HG03175 (cell line): ENCODE results near the gene POLR2C.
"Not testable (repeated sequence)": the region's sequence is repeated elsewhere in the genome, so short reads cannot be mapped to it uniquely, and the experiment has no call there.

Source experiments
- ATAC-seq: cut with Tn5 transposase; IDR thresholded peaks from one replicate; pipeline ENCODE4 v1.9.1; 2021; ENCODE audit warnings: mild to moderate bottlenecking, moderate library complexity; ENCODE audit not compliant: unreplicated experiment

Gene POLR2C

DNA sequence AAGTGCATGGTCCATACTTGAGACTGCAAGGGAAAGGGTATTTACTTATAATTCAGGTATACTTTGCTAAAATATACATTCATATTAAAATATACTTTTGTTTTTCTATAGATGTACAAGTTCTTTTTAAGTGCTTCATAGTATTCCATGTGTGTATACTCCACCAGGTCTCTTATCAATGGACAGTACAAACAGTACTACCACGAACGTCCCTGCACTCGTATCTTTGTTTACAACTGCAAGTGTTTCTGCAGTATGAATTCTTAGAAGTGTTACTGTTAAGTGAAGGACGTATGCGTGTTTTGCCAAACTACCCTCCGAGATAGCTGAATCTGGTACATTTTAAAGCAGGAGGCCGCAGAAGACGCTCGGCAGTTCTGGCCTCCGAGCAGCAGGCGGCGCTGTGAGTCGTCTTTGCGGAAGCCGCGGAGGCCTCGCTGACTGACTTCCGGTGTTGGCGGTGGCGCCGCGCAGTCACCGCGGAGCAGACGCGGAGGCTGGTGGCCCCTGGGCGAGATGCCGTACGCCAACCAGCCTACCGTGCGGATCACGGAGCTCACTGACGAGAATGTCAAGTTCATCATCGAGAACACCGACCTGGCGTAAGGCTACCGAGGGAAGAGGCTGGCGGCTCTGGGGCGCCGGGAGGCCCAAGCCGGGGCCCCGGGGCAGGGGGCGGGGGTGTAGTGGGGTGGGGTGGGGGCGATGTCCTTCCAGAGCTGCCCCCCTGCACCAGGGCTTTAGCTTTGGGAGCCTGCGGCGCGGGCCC lies at the start of gene POLR2C:
TSS of gene POLR2C (plus strand) at position 471 of the 769 bp plus-strand sequence. CDS start at position 517, 46 bp downstream.
- peak; percentile 95 for ATAC-seq

DNA sequence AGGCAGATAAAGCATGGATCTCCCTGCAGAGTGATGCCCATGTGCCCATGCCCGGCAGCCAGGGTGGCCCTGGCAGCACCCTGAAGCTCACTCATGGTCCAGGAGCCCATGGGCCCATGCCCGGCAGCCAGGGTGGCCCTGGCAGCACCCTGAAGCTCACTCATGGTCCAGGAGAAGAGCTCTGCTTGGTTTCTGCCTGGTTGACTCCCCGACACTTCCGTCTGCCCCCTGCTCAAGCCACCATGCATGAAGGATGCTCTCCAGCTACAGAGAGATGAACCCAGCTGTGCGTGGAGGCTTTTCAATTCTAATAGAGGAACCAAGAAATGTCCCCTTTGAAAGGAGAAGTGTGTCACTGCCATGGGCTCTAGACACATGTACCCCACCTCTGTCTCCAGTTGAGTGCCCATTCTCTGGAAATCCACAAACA lies 49.2 kb upstream of the POLR2C start:
- peak; percentile 78 for ATAC-seq

DNA sequence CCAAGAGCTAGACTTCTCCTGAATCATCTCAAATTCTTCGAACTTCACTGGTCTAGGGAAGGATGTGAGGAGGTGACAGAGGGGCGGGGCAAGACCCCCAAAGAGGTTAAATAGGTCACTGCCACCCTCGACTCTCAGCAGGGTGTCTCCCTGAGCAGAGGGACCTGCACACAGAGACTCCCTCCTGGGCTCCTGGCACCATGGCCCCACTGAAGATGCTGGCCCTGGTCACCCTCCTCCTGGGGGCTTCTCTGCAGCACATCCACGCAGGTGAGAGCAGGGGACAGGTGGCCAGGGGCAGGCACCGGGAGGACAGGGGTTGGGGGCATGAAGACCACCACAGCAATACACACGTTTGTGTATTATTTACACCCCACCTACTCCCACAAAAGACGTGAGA lies 48.7 kb upstream of the POLR2C start:
- peak; percentile 3 for ATAC-seq

DNA sequence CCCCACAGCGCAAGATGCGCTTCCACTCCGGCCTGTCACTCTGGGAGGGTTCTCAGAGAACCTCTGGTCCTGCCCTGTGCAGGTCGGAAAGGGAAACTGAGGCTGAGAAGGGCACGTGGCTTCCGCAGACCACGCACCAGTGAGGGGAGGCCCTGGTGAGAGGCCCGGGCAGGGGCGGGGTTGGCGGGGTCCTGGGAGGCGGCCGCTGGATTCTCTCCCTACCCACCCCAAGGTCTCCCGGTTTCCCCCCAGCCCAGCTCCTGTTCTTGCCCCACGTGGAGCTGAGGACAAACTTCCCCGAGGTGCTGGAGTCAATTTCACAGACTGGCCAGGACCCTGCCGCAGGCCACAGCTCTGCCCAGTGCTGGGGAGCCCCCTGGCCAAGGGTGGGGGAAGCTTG lies 46.4 kb upstream of the POLR2C start:
- no peak for ATAC-seq

DNA sequence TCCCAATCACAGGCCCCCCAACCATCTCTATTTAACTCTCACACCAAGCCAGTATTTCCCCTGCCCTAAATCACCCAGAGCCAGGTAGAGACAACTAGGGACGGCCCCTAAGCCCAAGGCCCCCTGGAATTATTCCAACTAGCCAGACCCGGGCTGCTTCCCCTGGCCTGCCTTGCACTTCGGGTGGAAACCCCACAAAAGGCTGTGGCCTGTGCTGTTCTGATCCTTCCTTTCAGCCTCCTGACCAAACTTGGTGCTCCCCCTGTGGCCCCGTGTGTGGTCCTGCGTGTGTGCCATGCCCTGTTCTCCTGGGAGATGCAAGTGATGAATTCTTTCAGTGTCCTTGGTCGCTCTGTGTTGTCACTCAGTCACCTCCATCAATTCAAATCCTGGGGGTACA lies 43.0 kb upstream of the POLR2C start:
- no peak for ATAC-seq

DNA sequence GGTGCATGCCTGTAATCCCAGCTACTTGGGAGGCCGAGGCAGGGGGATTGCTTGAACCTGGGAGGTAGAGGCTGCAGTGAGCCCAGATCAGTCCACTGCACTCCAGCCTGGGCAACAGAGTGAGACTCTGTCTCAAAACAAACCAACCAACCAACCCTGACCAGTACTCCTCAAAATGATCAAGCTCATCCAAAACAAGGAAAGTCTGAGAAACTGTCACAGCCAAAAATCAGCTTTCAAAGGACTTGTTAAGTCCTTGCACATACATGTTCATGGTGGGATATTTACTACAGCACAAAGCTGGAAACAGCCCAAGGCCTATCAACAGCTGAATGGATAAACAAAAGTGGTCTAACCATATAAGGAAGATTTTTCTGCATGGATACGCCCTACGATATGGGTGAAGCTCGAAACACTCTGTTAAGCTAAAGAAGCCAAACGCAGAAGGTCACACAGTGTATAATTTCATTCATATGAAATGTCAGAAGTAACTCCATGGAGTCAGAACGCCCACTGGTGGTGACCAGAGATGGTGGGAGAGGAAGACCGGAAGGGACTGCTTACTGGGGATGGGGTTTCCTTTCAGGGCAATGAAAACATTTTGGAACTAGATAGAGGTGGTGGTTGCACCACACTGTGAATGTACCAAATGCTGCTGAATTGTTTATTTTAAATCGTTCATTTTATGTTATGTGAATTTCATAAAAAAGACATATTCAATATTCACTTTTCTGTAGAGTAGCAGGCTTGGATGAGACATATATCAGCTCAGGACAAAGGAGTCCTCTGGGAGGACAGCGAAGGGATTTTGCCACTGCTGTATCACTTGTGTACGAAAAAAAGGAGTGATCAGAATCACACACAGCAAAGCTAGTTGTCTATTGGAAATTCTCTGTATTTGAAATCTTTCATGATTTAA lies 40.2 kb upstream of the POLR2C start:
- ATAC-seq: no peak

DNA sequence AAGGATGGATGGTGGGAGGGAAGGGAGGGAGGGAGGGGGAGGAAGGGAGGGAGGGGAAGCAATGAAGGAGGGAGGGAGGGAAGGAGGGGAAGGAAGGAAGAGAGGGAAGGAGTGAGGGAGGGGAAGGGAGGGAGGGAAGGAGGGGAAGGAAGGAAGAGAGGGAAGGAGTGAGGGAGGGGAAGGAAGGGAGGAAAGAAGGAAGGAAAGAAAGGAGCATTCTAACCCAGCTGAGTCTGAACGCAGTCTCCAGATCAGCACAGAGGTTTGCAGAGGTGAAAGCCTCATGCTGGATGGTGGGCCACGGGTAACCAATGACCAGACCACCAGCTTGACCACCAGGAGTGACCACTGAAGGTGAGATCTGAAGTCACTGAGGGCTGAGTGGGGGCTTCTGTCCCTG lies 39.3 kb upstream of the POLR2C start:
- ATAC-seq: no peak

DNA sequence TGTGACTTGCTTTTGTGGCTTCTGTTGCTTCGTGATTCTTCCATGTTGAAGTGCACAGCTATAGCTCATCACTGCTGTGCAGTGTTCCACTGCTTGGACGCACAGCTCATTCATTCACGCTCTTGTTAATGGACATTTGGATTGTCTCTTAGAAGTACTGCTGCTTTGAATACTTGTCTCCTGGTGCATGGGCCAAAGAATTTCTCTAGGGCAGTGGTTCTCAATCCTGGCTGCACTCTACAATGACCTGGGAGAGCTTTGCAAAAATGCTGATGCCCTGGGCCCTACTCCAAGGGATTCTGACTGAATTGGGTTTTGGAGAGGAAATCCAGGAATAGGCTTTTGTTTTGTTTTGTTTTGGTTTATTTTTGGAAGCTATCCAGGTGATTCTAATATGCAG lies 37.9 kb upstream of the POLR2C start:
- ATAC-seq: no peak

DNA sequence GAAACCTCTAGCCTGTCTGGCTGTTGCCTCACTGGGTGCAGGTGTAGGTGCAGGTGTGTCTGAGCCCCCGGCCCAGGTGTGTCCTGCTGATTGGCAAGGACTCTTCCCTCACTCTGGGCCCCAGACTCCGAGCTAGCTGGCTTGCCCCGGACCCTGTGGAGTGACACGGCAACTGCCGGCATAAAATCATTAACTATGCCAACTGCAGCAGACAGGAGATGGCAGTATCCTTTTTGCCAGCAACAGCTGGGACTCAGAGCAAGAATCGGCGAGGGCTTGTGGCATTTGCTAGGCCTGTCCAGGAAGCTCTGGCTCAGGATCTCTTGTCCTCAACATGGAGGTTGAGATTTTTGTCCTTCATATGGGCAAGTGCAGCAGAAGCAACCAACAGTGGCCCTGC lies 36.1 kb upstream of the POLR2C start:
- no peak for ATAC-seq

DNA sequence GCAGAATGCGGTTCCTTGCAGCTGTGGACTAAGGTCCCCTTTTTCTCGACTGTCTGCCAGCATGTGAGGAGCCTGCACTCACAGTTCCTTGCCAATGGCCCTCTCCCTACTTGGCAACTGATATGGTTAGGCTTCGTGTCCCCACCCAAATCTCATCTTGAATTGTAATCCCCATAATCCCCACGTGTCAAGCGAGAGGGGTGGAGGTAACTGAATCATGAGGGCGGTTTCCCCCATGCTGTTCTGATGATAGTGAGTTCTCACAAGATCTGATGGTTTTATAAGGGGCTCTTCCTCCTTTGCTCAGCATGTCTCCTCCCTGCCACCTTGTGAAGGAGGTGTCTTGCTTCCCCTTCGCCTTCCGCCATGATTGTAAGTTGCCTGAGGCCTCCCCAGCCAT lies 35.2 kb upstream of the POLR2C start:
- ATAC-seq: no peak

DNA sequence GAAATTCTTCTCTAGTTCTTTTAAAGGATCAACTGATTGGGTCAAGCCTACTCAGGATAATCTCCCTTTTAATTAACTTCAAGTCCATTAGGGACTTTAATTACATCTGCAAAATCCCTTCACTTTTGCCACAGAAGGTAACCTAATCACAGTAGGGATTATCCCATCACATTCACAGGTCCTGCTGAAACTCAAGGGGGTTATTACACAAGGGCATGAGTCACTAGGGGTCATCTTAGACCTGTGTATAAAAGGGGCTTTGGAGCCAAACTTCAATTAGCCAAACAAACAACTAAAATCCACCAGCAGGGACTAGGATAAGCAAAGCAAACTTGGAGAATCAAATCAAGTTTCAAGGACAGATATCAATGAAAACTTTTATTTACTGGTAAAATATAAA lies 34.7 kb upstream of the POLR2C start:
- ATAC-seq: no peak

DNA sequence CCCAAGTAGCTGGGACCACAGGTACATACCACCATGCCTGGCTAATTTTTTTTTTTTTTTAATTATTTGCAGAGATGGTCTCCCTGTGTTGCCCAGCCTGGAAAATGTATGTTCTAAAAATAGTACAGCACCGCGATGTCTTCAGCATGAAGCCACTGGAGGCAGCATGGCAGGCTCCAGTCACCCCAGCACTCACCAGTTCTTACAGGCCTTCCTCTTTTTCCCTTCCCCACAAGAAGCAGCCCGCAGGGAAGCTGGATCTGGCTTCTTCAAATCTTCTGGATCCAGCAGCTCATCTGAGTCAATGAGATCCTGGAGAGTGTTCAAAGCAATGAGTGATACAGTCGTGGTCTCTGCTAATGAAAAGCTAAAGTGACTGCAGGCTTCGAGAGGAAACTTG lies 31.5 kb upstream of the POLR2C start:
- ATAC-seq: no peak

DNA sequence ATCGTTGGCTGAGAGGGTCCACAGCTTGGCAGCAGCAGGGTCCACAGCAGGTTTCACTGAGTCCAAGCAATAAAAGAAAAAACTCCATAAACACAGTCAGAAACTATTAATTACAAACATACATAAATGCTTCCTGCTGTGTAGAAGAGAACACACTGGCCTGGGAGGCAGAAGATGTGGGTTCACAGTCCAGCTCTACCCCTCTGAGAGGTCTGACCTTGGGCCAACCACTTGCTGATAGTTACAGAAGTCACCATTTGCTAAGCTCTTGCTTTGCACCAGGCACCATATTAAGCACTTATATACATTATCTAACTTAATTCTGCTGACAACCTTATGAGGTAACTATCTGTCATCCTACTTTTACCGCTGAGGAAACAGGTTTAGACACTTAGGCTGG lies 30.0 kb upstream of the POLR2C start:
- no peak for ATAC-seq

DNA sequence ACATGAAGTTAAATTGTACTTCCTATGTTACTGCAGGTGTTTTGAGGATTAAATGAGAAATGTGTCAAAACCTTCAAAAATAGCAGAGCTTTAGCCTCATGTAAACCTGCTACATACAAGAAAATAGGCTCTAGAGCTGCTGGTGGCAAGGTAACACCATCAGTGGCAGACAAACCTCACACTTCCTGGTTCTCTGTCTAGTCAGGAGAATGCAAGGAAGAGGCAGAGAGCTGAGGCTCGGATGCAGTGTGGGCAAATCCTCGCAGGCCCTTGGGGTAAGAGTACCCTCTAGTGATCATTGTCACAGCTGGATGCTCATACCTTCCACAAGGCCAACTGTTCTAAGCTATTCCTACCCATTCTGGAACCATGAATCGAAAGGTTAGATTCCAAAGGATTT lies 29.5 kb upstream of the POLR2C start:
- no peak for ATAC-seq

DNA sequence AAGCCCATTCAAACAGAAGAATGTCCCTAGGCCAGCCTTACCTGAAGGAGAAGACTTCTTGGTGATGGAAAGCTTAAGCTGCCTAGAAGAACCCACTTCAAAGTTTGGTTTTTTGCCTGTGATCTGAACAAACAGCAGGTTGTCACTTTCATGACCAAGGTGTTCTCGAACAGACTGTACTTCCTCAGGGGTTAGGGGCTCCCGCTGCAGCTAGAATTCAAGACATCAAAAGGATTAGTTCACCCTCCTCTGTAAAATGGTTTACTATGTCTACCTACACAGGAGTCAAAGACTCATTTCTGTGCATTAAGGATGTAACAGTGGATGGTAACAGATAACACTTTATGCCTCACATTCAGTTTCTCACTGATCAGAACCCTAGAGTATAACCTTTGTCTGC lies 28.5 kb upstream of the POLR2C start:
- no peak for ATAC-seq

DNA sequence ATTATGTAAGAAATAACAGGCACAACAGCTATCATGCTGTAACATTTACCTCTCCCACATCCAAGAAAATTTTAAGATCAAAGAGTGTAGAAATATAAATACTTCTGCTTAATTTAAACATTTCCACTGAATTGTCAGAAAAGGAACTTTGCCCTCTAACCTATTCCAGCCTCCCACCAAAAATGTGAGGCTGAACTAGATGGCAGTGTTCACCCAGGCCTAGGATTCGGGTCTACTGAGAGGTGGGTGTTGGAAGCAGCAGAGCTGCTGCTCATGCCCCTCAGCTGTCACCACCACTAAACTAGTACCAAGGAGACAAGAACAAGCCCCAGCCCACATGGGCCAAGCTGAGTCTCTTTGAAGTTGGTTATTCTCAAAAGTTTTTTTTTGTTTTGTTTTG lies 26.6 kb upstream of the POLR2C start:
- no peak for ATAC-seq

DNA sequence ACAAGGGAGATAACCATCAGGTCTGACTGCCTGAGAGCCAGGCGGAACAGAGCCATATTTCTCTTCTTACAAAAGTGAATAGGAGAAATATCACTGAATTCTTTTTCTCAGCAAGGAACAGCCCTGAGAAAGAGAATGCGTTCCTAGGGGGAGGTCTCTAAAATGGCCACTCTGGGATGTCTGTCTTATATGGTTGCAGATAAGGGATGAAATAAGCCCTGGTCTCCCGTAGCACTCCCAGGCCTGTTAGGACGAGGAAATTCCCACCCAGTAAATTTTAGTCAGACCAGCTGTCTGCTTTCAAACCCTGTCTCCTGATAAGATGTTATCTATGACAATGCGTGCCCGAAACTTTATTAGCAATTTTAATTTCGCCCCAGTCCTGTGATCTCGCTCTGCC lies 22.5 kb upstream of the POLR2C start:
- not testable (repeated sequence) for ATAC-seq

DNA sequence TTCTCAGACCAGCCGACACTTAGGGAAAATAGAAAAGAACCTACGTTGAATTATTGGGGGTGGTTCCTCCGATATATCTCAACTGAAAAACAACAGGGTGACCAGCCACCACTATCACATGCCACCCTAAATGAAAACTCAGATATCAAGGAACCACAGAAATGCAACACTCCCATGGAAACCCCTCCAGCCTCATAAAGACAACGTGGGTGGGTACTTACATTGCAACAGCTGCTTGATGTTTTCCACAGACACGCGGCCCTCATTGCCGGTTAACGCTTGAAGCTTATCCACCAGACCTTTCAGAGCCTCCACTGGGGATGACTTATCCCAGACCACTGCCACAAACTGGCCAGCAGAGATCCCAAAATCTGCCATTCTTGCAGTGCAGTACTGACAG lies 21.9 kb upstream of the POLR2C start:
- not testable (repeated sequence) for ATAC-seq

DNA sequence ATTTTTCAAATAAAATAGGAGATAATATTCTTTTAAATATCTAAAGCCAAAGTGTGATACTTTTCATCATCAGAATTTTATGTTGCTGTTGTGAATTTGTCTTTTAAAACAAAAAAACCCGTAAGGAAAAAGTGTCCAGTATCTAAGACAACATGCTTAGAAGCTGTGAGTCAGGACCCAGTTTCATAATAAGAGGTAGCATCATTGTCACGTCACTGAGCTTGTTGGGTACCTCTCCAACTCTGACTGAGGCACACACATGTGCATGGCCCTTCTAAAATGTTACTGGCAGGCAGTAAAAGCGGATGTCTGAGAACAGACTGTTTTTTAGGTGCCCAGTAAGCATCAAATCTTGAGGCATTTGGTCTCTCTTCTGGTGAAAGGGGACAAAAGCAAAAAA lies 17.8 kb upstream of the POLR2C start:
- no peak for ATAC-seq

DNA sequence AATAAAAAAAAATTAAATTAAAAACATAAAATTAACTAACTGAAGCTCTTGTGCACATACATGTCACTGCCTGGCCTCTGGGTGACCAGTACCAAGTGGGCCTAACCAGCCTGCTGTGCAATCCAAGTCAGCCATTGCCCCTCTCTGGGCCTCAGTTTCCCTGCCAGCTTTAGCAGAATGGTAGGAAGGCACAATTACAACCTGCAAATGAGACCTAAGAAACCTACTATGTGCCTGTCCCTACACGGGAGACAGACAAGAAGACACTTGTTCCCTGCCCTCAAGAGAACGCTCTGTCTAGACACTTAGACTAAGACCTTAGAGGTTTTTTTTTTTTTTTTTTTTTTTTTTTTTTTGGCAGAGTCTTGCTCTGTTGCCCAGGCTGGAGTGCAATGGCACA lies 17.0 kb upstream of the POLR2C start:
- ATAC-seq: no peak

DNA sequence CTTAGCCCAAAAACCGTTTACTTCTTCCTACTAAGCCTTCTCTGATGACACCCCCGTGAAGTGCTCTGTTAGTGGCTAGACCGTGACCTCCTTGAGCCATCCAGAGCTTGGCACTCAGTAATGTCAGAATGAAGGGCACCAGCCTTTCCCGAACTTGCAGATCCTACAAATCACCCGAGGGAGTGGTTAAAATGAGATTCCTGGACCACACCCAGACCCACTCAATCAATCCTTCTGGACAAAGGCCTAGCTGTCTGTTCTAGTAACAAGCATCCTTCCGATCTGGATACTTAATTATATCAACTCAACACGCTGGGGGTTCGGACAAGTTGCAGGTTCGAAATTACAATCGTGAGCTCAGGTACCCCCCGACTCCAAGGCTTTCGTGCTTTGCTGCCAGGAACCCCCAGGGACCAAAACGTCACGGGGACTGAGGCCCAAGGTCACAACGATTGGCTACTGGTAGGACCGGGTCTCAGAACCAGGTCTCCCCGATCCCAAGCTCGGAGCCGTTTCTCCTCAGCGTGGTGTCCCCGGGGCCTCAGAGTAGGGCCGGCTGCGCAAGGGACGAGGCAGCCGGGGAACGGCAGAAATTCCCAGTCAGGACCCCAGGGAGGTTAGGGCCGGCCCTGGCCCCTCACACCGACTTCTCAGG lies 15.8 kb upstream of the POLR2C start:
- ATAC-seq: peak; percentile 49
